Measurements from ENCODE around the gene SLC12A7. TPM values are rescaled to one million over a fixed set of nuclear protein-coding genes. Genes with fewer than 3 reads are reported as not detected.
"Not testable (repeated sequence)": the region's sequence is repeated elsewhere in the genome, so short reads cannot be mapped to it uniquely, and the experiment has no call there.

SLC12A7 gene
- total and polyA plus RNA-seq, 2 donors (not counting 1 experiment from before 2014, with no cell fraction given): 2.9 to 23.9 TPM

DNA sequence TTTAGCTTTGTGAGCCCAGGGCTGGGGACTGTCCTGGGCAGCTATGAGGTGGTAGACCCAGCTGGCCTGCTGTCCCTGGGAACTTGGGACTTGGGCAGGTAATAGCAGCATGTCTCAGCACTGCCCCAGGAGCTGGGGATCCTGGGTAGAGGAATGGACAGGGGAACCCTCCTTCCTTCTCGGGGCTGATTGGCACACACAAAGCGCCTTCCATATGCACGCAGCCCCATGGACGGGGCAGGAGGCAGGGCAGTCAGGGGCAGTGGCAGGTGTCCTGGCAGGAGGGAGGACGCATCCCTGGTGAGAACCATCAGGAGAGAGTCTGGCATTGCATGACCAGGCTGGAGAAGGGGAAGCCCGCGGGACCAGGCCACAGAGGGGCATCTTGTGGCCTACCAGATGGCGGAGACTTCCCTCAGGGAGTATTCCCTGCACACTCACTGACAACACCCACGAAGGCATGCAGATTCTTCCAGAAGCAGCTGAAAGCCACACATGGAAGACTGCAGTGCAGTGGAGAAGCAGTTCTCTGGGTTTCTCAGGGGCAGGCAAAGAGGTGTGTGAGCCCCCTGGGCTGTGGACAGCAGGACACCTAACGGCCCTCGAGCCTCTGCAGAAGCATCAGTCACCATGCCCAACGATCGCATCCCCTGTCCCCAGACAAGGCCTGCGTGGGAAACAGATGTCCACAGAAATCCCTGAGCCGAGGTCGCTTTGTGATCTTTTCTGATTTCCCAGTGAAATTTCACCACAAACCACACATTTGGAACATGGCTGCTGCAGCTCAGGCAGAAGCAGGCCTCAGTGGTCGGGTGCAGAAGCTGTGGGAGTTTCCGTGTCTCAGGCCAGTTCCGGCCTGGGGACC lies 110.2 kb downstream of the SLC12A7 start:
- TF ChIP-seq, protein P1, sequence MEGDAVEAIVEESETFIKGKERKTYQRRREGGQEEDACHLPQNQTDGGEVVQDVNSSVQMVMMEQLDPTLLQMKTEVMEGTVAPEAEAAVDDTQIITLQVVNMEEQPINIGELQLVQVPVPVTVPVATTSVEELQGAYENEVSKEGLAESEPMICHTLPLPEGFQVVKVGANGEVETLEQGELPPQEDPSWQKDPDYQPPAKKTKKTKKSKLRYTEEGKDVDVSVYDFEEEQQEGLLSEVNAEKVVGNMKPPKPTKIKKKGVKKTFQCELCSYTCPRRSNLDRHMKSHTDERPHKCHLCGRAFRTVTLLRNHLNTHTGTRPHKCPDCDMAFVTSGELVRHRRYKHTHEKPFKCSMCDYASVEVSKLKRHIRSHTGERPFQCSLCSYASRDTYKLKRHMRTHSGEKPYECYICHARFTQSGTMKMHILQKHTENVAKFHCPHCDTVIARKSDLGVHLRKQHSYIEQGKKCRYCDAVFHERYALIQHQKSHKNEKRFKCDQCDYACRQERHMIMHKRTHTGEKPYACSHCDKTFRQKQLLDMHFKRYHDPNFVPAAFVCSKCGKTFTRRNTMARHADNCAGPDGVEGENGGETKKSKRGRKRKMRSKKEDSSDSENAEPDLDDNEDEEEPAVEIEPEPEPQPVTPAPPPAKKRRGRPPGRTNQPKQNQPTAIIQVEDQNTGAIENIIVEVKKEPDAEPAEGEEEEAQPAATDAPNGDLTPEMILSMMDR (conservative IDR thresholded peaks at IDR 0.05 in 1 of 2, IDR thresholded peaks at IDR 0.05 in 1 of 2; ENCODE audit: low read depth in 1 of 2, low read length in 2 of 2): no peak
- TF ChIP-seq EZH2 (IDR thresholded peaks at IDR 0.05; ENCODE audit: low read length, missing control alignments): no peak
- no peaks in the 10 kb centered on the region for H4K20me1 ChIP-seq (ENCODE audit: control insufficient read depth, extremely low read depth, insufficient read depth, low read length)
- DNase-seq (ENCODE audit: low read depth in 2 of 2): no peak
- no peak overlapping the region for H3K9ac ChIP-seq (ENCODE audit: insufficient read depth, low read length)
- no peaks in the 10 kb centered on the region for H3K4me1 ChIP-seq (ENCODE audit: control insufficient read depth, extremely low read depth, insufficient read depth, low read length)
- no peaks in the 10 kb centered on the region for H3K36me3 ChIP-seq (ENCODE audit: control insufficient read depth, insufficient read depth, low read length)
- no peak overlapping the region for H2AFZ ChIP-seq (ENCODE audit: low read length)
- peaks cover 23% of the 10 kb centered on the region for H3K27me3 ChIP-seq (ENCODE audit: control insufficient read depth, insufficient read depth, low read length)
- H3K4me3 ChIP-seq (replicated peaks in 1 of 4; ENCODE audit: control extremely low read depth in 1 of 4, insufficient read depth in 1 of 4, low read depth in 3 of 4, low read length in 4 of 4): no peak overlapping the region
- H3K4me2 ChIP-seq (ENCODE audit: extremely low read depth, insufficient read depth, low read length): no peak overlapping the region
- H3K27ac ChIP-seq (ENCODE audit: insufficient read depth, low read length): no peak overlapping the region
- no peaks in the 10 kb centered on the region for H3K79me2 ChIP-seq (ENCODE audit: control insufficient read depth, insufficient read depth, low read length)
- H3K9me3 ChIP-seq (ENCODE audit: control insufficient read depth, insufficient read depth, low read depth, low read length): no peaks in the 10 kb centered on the region

DNA sequence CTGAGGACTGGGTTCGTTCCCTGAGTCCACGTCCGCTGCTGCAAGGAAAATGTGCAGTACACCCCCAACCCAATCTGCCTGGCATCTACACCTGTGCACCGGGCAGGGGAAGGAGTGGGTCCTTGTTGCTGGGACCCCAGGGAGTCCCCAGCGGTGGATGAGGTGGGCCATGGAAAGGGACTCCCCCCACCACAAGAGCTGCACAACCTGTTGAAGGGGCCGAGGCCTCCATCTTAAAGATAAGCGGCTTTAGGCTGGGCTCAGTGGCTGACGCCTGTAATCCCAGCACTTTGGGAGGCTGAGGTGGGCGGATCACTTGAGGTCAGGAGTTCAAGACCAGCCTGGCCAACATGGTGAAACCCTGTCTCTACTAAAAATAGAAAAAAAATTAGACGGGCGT lies 111.0 kb downstream of the SLC12A7 start:
- not testable (repeated sequence) for H4K20me1 ChIP-seq (ENCODE audit: control insufficient read depth, extremely low read depth, insufficient read depth, low read length); H3K9ac ChIP-seq (ENCODE audit: insufficient read depth, low read length)
- peaks cover 19% of the 10 kb centered on the region for H3K27me3 ChIP-seq (ENCODE audit: control insufficient read depth, insufficient read depth, low read length)

More for the DNA sequence above, 111.0 kb downstream of the SLC12A7 start:
- DNase-seq (ENCODE audit: low read depth in 2 of 2); H3K9me3 ChIP-seq (ENCODE audit: control insufficient read depth, insufficient read depth, low read depth, low read length); H3K36me3 ChIP-seq (ENCODE audit: control insufficient read depth, insufficient read depth, low read length); H3K79me2 ChIP-seq (ENCODE audit: control insufficient read depth, insufficient read depth, low read length); H3K4me2 ChIP-seq (ENCODE audit: extremely low read depth, insufficient read depth, low read length); H3K27ac ChIP-seq (ENCODE audit: insufficient read depth, low read length); H2AFZ ChIP-seq (ENCODE audit: low read length); H3K4me1 ChIP-seq (ENCODE audit: control insufficient read depth, extremely low read depth, insufficient read depth, low read length); H3K4me3 ChIP-seq (replicated peaks in 1 of 4; ENCODE audit: control extremely low read depth in 1 of 4, insufficient read depth in 1 of 4, low read depth in 3 of 4, low read length in 4 of 4): not testable (repeated sequence)

Other genes starting within 250 kb of the SLC12A7 start
- 31.6 and 35.3 TPM in 2 replicates for gene BRD9, start 219.3 kb downstream of the SLC12A7 start, total RNA-seq
- gene BRD9, start 219.3 kb downstream of the SLC12A7 start, polyA plus RNA-seq: 13.0 and 15.6 TPM in 2 replicates
- 2.1 and 7.4 TPM in 2 replicates for gene TRIP13, start 219.2 kb downstream of the SLC12A7 start, total RNA-seq
- gene TRIP13, start 219.2 kb downstream of the SLC12A7 start, polyA plus RNA-seq: 11.7 and 36.4 TPM in 2 replicates
- under 0.01 and 0.26 TPM in 2 replicates for gene NKD2, start 103.3 kb downstream of the SLC12A7 start, total RNA-seq
- gene NKD2, start 103.3 kb downstream of the SLC12A7 start, polyA plus RNA-seq: 0.29 TPM in 1 of 2 replicates, not detected in the other
- not detected in 2 replicates for gene SLC6A19, start 89.5 kb upstream of the SLC12A7 start, total RNA-seq
- gene SLC6A19, start 89.5 kb upstream of the SLC12A7 start, polyA plus RNA-seq: not detected in 2 replicates
- not detected in 2 replicates for gene SLC6A18, start 113.3 kb upstream of the SLC12A7 start, total RNA-seq
- not detected in 2 replicates for gene SLC6A18, start 113.3 kb upstream of the SLC12A7 start, polyA plus RNA-seq
- gene TERT, start 183.0 kb upstream of the SLC12A7 start, total RNA-seq: not detected in 2 replicates
- not detected in 2 replicates for gene TERT, start 183.0 kb upstream of the SLC12A7 start, polyA plus RNA-seq
- gene CLPTM1L, start 233.0 kb upstream of the SLC12A7 start, total RNA-seq: 189 and 215 TPM in 2 replicates
- gene CLPTM1L, start 233.0 kb upstream of the SLC12A7 start, polyA plus RNA-seq: 89.3 and 99.2 TPM in 2 replicates